Measurements from ENCODE around the gene VPS13D.

Gene VPS13D

GRCh38 chr1:12435639-12436344, 206.0 kb downstream of the VPS13D start:
- DNase-seq: no peak

GRCh38 chr1:12436345-12436658, 206.5 kb downstream of the VPS13D start:
- DNase-seq: no peak

- no peak for DNase-seq
Observed at GRCh38 chr1:12436817-12437599, 207.2 kb downstream of the VPS13D start.

GRCh38 chr1:12437629-12438028, 207.8 kb downstream of the VPS13D start:
- DNase-seq: no peak

GRCh38 chr1:12438349-12438924, 208.6 kb downstream of the VPS13D start:
- DNase-seq: no peak

GRCh38 chr1:12439073-12439472, 209.2 kb downstream of the VPS13D start:
- no peak for DNase-seq

- DNase-seq: no peak
Observed at GRCh38 chr1:12441414-12442105, 211.7 kb downstream of the VPS13D start.

GRCh38 chr1:12442217-12442616, 212.4 kb downstream of the VPS13D start:
- DNase-seq: no peak

- no peak for DNase-seq
Observed at GRCh38 chr1:12443151-12443550, 213.3 kb downstream of the VPS13D start.

GRCh38 chr1:12444329-12444841, 214.6 kb downstream of the VPS13D start:
- no peak for DNase-seq

- no peak for DNase-seq
Observed at GRCh38 chr1:12445257-12445656, 215.4 kb downstream of the VPS13D start.

GRCh38 chr1:12446593-12446992, 216.8 kb downstream of the VPS13D start:
- DNase-seq: no peak

- DNase-seq: no peak
Observed at GRCh38 chr1:12447307-12447706, 217.5 kb downstream of the VPS13D start.

- DNase-seq: no peak
Observed at GRCh38 chr1:12447849-12448312, 218.1 kb downstream of the VPS13D start.

- DNase-seq: no peak
Observed at GRCh38 chr1:12448746-12449177, 218.9 kb downstream of the VPS13D start.

GRCh38 chr1:12450090-12450755, 220.4 kb downstream of the VPS13D start:
- no peak for DNase-seq

- no peak for DNase-seq
Observed at GRCh38 chr1:12450756-12451559, 221.1 kb downstream of the VPS13D start.

GRCh38 chr1:12451560-12451900, 221.7 kb downstream of the VPS13D start:
- no peak for DNase-seq

- no peak for DNase-seq
Observed at GRCh38 chr1:12452262-12452661, 222.4 kb downstream of the VPS13D start.

- DNase-seq: no peak
Observed at GRCh38 chr1:12453400-12454343, 223.8 kb downstream of the VPS13D start.
